ENCODE data around the gene TOPAZ1. TPM values are rescaled to one million over a fixed set of nuclear protein-coding genes. Genes with fewer than 3 reads are reported as not detected.

TOPAZ1 gene
- total RNA-seq, 1 donor from 2014 or later: not detected

- H3K4me3 Mint-ChIP-seq (ENCODE audit: unreplicated experiment): no peak overlapping the region
- H3K36me3 Mint-ChIP-seq (ENCODE audit: low read depth, unreplicated experiment): no peaks in the 10 kb centered on the region
- TF ChIP-seq CTCF (IDR thresholded peaks at IDR 0.05; ENCODE audit: unreplicated experiment): no peak
Measured at GRCh38 chr3:44321335-44321734, 79.6 kb downstream of the TOPAZ1 start.

GRCh38 chr3:44323341-44323955, 81.8 kb downstream of the TOPAZ1 start:
- Mint-ChIP-seq H3K27ac (ENCODE audit: unreplicated experiment) (no peak overlapping the region), H3K4me3 (ENCODE audit: unreplicated experiment) (no peak overlapping the region), H3K27me3 (ENCODE audit: unreplicated experiment) (no peaks in the 10 kb centered on the region), H3K9me3 (ENCODE audit: unreplicated experiment) (no peaks in the 10 kb centered on the region), H3K36me3 (ENCODE audit: low read depth, unreplicated experiment) (no peaks in the 10 kb centered on the region), H3K4me1 (ENCODE audit: unreplicated experiment) (peaks cover 5% of the 10 kb centered on the region)
- TF ChIP-seq CTCF (IDR thresholded peaks at IDR 0.05; ENCODE audit: unreplicated experiment): peak; percentile 81
- DNase-seq (ENCODE audit: low spot score): peak; percentile 65

More at GRCh38 chr3:44321335-44321734, 79.6 kb downstream of the TOPAZ1 start:
- H3K4me1 Mint-ChIP-seq (ENCODE audit: unreplicated experiment): peaks cover 2% of the 10 kb centered on the region
- no peaks in the 10 kb centered on the region for H3K9me3 Mint-ChIP-seq (ENCODE audit: unreplicated experiment)
- no peak for DNase-seq (ENCODE audit: low spot score)
- H3K27ac Mint-ChIP-seq (ENCODE audit: unreplicated experiment): no peak overlapping the region
- H3K27me3 Mint-ChIP-seq (ENCODE audit: unreplicated experiment): no peaks in the 10 kb centered on the region

- no peak for DNase-seq (ENCODE audit: low spot score)
- Mint-ChIP-seq H3K27me3 (ENCODE audit: unreplicated experiment) (no peaks in the 10 kb centered on the region), H3K4me3 (ENCODE audit: unreplicated experiment) (no peak overlapping the region), H3K4me1 (ENCODE audit: unreplicated experiment) (peaks cover 5% of the 10 kb centered on the region), H3K9me3 (ENCODE audit: unreplicated experiment) (no peaks in the 10 kb centered on the region), H3K36me3 (ENCODE audit: low read depth, unreplicated experiment) (no peaks in the 10 kb centered on the region), H3K27ac (ENCODE audit: unreplicated experiment) (no peak overlapping the region)
- no peak for TF ChIP-seq CTCF (IDR thresholded peaks at IDR 0.05; ENCODE audit: unreplicated experiment)
Measured at GRCh38 chr3:44324584-44324983, 82.9 kb downstream of the TOPAZ1 start.

GRCh38 chr3:44326019-44326418, 84.3 kb downstream of the TOPAZ1 start:
- H3K4me1 Mint-ChIP-seq (ENCODE audit: unreplicated experiment): peaks cover 5% of the 10 kb centered on the region
- H3K36me3 Mint-ChIP-seq (ENCODE audit: low read depth, unreplicated experiment): no peaks in the 10 kb centered on the region
- H3K4me3 Mint-ChIP-seq (ENCODE audit: unreplicated experiment): no peak overlapping the region
- no peaks in the 10 kb centered on the region for H3K9me3 Mint-ChIP-seq (ENCODE audit: unreplicated experiment)
- TF ChIP-seq CTCF (IDR thresholded peaks at IDR 0.05; ENCODE audit: unreplicated experiment): no peak
- DNase-seq (ENCODE audit: low spot score): no peak
- no peak overlapping the region for H3K27ac Mint-ChIP-seq (ENCODE audit: unreplicated experiment)
- H3K27me3 Mint-ChIP-seq (ENCODE audit: unreplicated experiment): no peaks in the 10 kb centered on the region

- Mint-ChIP-seq H3K27me3 (ENCODE audit: unreplicated experiment) (no peaks in the 10 kb centered on the region), H3K4me3 (ENCODE audit: unreplicated experiment) (no peak overlapping the region), H3K9me3 (ENCODE audit: unreplicated experiment) (no peaks in the 10 kb centered on the region), H3K27ac (ENCODE audit: unreplicated experiment) (peak overlapping the region; percentile 10), H3K4me1 (ENCODE audit: unreplicated experiment) (peaks cover 5% of the 10 kb centered on the region), H3K36me3 (ENCODE audit: low read depth, unreplicated experiment) (no peaks in the 10 kb centered on the region)
- DNase-seq (ENCODE audit: low spot score): no peak
- TF ChIP-seq CTCF (IDR thresholded peaks at IDR 0.05; ENCODE audit: unreplicated experiment): no peak
Measured at GRCh38 chr3:44326515-44326914, 84.8 kb downstream of the TOPAZ1 start.
